Testis (tissue), 2 donors: Measurements from ENCODE around the gene UBE2K.

Source experiments
- CTCF ChIP-seq, 3 experiments: fragments of 450-650 bp in 2 of 3; fragments of 200-600 bp in 1 of 3; sonication (generic) in 1 of 3; IDR thresholded peaks; one replicate each; pipeline ENCODE4 v1.5.1; 2016 to 2019; ENCODE audit warnings: antibody characterized with exemption in 3 of 3, mild to moderate bottlenecking in 2 of 3, moderate library complexity in 1 of 3
- POLR2A ChIP-seq: fragments of 450-650 bp; IDR thresholded peaks from one replicate; pipeline ENCODE4 v1.6.1; 2017; ENCODE audit warnings: antibody characterized with exemption, mild to moderate bottlenecking, moderate library complexity

GRCh38 chr4:39823191-39823590 is 125.3 kb downstream of the UBE2K start:
- TF ChIP-seq CTCF (IDR thresholded peaks at IDR 0.05), result no peak
- no peak for TF ChIP-seq POLR2A
